GM19468 (cell line): ENCODE results near the gene PDIA2.

ENCODE experiments used
- ATAC-seq: cut with Tn5 transposase; IDR thresholded peaks from one replicate; pipeline ENCODE4 v1.9.1; 2021; ENCODE audit warnings: mild to moderate bottlenecking, moderate library complexity, moderate number of reproducible peaks; ENCODE audit not compliant: unreplicated experiment; ENCODE audit errors: extremely low read depth

PDIA2 gene

GRCh38 chr16:293043-293775, 10.2 kb downstream of the PDIA2 start:
- ATAC-seq, result no peak

DNA sequence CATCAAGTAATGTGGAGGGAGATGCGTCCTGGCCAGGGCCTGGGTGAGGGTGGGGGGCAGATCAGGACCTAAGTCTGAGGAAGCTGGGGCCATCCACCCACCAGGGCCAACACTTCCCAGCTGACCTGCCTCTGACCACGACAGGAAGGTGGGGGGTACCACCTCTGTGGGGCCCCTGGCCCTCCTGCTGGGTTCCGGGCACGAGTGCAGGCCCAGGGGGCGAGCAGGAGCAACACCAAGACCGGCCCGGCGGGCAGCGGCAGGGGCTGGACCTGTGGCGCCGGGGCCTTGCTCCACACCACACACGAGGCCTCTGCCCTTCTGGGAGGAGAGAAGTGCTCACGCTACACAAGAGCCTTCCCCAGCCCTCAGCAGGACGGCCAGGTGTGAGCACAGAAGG, 13.3 kb downstream of the PDIA2 start:
- ATAC-seq, result no peak

GRCh38 chr16:296806-297510, 14.0 kb downstream of the PDIA2 start:
- no peak for ATAC-seq

DNA sequence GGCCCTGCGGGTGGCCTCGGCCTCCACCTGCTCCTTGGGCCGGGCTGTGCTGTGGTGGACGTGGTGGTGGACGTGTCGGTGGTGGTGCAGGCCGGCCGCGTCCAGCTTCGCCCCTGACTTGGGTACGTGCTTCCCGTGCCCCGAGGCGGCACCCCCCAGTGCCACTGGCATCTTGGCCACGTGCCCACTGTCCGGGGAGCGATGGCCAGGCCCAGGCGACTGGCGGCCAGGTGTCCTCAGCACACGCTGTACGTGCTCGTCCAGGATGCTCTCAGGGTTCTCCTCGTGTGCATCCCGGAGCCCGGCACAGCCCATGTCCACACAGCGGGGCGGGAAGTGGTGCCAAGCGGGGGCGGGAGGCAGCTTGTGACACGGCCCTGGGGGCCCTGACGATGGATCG, 14.9 kb downstream of the PDIA2 start:
- no peak for ATAC-seq

DNA sequence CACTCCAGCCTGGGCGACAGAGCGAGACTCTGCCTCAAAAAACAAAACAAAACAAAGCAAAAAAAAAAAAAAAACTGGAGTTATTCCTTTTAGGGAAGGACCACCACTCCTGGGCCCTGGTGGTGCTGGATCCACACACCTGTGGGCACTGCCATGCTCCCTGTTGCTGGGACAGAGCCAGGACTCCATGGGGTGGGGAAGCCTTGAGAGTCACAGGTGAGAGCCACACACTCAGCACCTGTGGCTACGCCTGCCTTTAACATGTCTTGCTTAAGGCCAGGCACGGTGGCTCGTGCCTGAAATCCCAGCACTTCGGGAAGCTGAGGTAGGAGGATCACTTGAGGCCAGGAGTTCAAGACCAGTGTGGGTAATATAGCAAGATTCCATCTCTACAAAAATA, 18.3 kb downstream of the PDIA2 start:
- ATAC-seq, result no peak

GRCh38 chr16:301950-302349, 19.0 kb downstream of the PDIA2 start:
- ATAC-seq, result no peak

DNA sequence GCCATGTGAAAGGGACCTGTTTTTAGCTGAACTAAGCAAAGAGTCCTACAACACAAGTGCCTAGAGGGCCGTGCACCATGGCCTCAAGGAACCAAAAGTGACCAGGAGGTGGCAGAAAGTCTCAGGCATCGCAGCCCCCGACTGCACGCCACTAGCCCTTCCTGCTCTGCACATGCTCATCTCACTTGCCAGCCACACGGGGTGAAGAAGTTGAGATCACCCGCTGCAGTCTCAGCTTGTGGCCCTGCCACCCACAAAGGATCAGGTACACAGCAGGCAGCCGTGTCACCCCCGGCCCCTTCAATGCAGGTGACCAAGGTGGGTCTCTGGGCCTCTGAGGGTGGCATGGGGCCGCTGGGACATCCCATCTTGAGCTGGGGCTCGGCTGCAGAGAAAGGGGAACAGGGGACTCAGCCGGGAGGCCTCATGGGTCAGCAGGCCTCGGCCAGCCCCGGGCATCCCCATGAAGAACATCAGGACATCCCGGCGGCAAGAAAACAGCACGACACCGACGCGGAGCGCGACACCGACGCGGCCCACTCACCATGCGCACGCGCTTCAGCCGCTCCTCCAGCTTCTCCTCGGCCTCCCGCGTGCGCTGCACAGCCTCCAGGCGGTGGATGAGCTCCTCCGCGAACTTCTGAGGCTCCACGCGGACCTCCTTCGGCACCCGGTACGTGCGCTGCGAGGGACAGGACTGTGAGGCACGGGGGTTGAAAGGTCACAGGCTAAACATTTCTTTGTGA, 21.0 kb downstream of the PDIA2 start:
- ATAC-seq, result no peak

- no peak for ATAC-seq
Observed at GRCh38 chr16:305916-306626, 23.1 kb downstream of the PDIA2 start.

GRCh38 chr16:306911-307370, 24.0 kb downstream of the PDIA2 start:
- no peak for ATAC-seq

- ATAC-seq, result no peak
Observed at GRCh38 chr16:307691-308312, 24.8 kb downstream of the PDIA2 start.

GRCh38 chr16:309476-309875, 26.5 kb downstream of the PDIA2 start:
- ATAC-seq, result no peak

GRCh38 chr16:311725-312124, 28.8 kb downstream of the PDIA2 start:
- ATAC-seq, result no peak

DNA sequence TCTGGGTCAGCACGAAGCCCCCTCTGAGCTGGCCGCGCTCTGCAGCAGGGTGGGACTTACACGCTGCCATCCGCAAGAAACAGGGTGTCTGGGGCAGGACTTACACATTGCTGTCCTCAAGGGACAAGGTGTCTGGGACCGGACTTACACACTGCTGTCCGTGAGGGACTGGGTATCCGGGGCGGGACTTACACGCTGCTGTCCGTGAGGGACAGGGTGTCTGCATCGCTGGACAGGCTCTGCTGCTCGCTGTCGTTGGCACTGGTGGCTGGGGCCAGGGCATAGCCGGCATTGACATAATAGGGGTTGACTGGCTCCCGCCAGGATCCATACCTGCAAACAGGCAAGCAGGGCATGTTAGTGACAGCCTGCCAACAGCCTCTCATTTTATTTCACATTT, 31.4 kb downstream of the PDIA2 start:
- no peak for ATAC-seq

DNA sequence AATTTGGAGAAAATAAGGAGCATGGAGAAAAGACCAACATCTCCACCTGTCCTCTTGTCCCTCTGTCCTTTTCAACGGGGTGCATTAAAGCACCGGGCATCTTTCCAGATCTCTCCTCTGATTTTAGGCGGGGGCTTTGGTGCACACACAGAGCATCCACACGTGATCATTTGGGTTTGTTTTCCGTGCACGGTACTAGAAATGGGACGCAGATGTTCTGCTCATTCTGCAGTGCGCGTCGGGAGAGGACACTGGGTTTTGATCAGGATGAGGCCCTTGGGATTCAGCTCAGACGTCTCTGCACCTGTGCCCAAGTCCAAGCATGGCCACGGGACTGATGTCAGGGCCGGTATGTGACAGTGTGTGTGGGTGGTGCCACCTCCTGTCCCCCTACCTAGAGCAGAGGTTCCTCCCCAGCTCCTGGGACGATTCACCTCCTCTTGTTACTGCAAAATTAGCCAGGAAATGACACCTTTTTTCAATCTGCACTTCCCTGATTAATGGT, 31.9 kb downstream of the PDIA2 start:
- no peak for ATAC-seq

DNA sequence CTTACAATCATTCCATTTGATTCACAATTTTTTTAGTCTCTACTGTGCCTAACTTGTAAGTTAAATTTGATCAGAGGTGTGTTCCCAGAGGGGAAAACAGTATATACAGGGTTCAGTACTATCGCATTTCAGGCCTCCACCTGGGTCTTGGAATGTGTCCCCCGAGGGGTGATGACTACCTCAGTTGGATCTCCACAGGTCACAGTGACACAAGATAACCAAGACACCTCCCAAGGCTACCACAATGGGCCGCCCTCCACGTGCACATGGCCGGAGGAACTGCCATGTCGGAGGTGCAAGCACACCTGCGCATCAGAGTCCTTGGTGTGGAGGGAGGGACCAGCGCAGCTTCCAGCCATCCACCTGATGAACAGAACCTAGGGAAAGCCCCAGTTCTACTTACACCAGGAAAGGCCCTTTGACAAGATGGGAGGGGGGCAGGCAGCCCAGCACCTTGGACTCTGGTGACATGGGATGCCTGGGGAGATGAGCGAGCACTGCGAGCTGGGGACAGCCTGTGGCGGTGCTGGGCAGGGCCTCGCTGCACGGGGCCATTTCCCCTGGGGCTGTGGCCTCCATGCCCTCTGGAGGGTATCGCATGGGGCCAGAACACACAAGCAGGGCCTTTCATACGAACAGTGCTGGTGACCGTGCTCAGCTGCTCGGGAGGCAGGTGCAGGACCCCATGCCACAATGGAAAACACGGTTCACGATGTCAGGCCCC, 33.9 kb downstream of the PDIA2 start:
- ATAC-seq, result no peak

- no peak for ATAC-seq
Observed at GRCh38 chr16:317583-317982, 34.6 kb downstream of the PDIA2 start.

DNA sequence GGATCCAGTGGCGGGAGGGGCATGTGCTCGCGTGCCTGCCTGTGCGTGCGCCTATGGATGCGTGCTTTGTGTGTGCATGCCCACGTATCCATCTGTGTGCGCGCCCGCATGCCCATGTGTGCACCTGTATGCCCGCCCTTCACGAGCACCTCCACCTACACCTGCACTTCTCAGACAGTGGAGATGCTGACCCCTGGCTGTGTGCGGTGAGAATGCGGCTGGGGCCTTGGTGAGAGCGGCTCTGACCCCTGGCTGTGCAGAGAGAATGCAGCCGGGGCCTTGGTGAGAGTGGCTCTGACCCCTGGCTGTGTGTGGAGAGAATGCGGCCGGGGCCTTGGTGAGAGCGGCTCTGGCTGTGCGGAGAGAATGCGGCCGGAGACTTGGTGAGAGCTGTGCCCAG, 35.7 kb downstream of the PDIA2 start:
- ATAC-seq, result no peak

DNA sequence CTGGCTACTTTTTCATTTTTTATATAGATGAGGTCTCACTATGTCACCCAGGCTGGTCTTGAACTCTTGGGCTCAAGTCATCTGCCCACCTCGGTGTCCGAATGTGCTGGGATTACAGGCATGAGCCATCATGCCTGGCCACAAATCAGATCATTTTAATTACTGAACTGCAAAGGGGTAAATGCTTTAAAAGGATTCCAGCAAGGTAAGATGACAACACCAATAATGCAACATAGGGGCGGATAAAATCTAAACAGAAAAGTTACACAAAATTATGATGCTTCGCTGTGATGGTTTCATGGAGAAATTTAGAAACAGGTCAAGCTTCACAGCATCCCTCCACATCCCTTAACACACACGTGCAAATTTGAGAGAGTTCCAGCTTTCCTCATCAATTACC, 37.2 kb downstream of the PDIA2 start:
- ATAC-seq, result no peak

DNA sequence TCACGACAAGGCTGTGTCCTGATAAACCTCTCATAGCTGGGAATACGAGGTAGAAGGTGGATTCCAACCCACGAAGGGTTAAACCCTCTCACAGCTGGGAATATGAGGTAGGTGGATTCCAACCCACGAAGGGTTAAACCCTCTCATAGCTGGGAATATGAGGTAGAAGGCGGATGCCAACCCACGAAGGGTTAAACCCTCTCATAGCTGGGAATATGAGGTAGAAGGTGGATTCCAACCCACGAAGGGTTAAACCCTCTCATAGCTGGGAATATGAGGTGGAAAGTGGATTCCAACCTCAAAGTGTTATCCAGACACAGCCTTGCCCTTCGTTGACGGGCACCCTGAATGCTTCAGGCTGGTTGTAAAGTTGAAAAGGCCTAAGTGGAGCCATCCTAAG, 38.6 kb downstream of the PDIA2 start:
- no peak for ATAC-seq
